SK-N-SH treated with all-trans-retinoic acid at 6 μM for 48 hours (cell line): ENCODE data around the gene PSAT1.

ENCODE experiments used
- ATAC-seq: fragments of 200-7000 bp; cut with Tn5 transposase; 3 replicates; pipeline ENCODE4 v1.9.1; 2020; ENCODE audit warnings: mild to moderate bottlenecking, moderate library complexity
- ARNTL ChIP-seq: fragments of 450-650 bp; formaldehyde crosslinking; IDR thresholded peaks from 2 replicates; pipeline ENCODE4 v1.5.0; 2020; ENCODE audit warnings: low read depth, mild to moderate bottlenecking, moderate library complexity, borderline replicate concordance
- BACH2 ChIP-seq: fragments of 250-450 bp; sonication (Bioruptor Pico); IDR thresholded peaks from 2 replicates; pipeline ENCODE4 v1.9.0; 2021; ENCODE audit warnings: mild to moderate bottlenecking, borderline replicate concordance
- CSDC2 ChIP-seq: fragments of 250-450 bp; sonication (Bioruptor Pico); IDR thresholded peaks from 2 replicates; pipeline ENCODE4 v1.5.0; 2020; ENCODE audit warnings: mild to moderate bottlenecking, moderate library complexity
- CSRNP3 ChIP-seq: fragments of 250-450 bp; sonication (Bioruptor Pico); IDR thresholded peaks from 2 replicates; pipeline ENCODE4 v1.5.1; 2021; ENCODE audit warnings: mild to moderate bottlenecking, moderate library complexity
- ESRRG ChIP-seq: fragments of 250-450 bp; sonication (Bioruptor Pico); IDR thresholded peaks from 2 replicates; pipeline ENCODE4 v1.6.1; 2021; ENCODE audit warnings: mild to moderate bottlenecking
- GLIS3 ChIP-seq: fragments of 250-450 bp; sonication (Bioruptor Pico); IDR thresholded peaks from 2 replicates; pipeline ENCODE4 v1.5.0; 2020; ENCODE audit warnings: mild to moderate bottlenecking, moderate library complexity
- ISL1 ChIP-seq: fragments of 250-450 bp; sonication (Bioruptor Pico); IDR thresholded peaks from 2 replicates; pipeline ENCODE4 v2.1.2; 2022; ENCODE audit warnings: mild to moderate bottlenecking, moderate library complexity
- OSR1 ChIP-seq: fragments of 250-450 bp; sonication (Bioruptor Pico); IDR thresholded peaks from 2 replicates; pipeline ENCODE4 v1.8.0; 2022; ENCODE audit warnings: moderate library complexity, mild to moderate bottlenecking, inconsistent platforms
- PATZ1 ChIP-seq: fragments of 250-450 bp; sonication (Bioruptor Pico); IDR thresholded peaks from 2 replicates; pipeline ENCODE4 v1.8.0; 2020; ENCODE audit warnings: mild to moderate bottlenecking, moderate library complexity, borderline replicate concordance
- RARB ChIP-seq: fragments of 250-450 bp; sonication (Bioruptor Pico); IDR thresholded peaks from 2 replicates; pipeline ENCODE4 v1.8.0; 2021; ENCODE audit warnings: mild to moderate bottlenecking, moderate library complexity
- SNAI2 ChIP-seq: fragments of 250-450 bp; sonication (Bioruptor Pico); IDR thresholded peaks from 2 replicates; pipeline ENCODE4 v1.5.0; 2020; ENCODE audit warnings: mild to moderate bottlenecking, moderate library complexity
- TCF4 ChIP-seq: fragments of 250-450 bp; sonication (Bioruptor Pico); IDR thresholded peaks from 2 replicates; pipeline ENCODE4 v1.8.0; 2021; ENCODE audit warnings: mild to moderate bottlenecking, moderate library complexity, borderline replicate concordance
- TOX ChIP-seq: fragments of 250-450 bp; sonication (Bioruptor Pico); IDR thresholded peaks from 2 replicates; pipeline ENCODE4 v1.8.0; 2021; ENCODE audit warnings: mild to moderate bottlenecking, moderate library complexity, borderline replicate concordance
- TSHZ2 ChIP-seq: fragments of 250-450 bp; sonication (Bioruptor Pico); IDR thresholded peaks from 2 replicates; pipeline ENCODE4 v1.5.0; 2020; ENCODE audit warnings: mild to moderate bottlenecking, moderate library complexity
- ZC3H10 ChIP-seq: fragments of 250-450 bp; sonication (Bioruptor Pico); IDR thresholded peaks from 2 replicates; pipeline ENCODE4 v1.5.1; 2021; ENCODE audit warnings: mild to moderate bottlenecking, moderate library complexity
- ZFP3 ChIP-seq: fragments of 250-450 bp; sonication (Bioruptor Pico); IDR thresholded peaks from 2 replicates; pipeline ENCODE4 v1.5.0; 2020; ENCODE audit warnings: mild to moderate bottlenecking, moderate library complexity
- ZFP30 ChIP-seq: fragments of 450-650 bp; formaldehyde crosslinking; IDR thresholded peaks from 2 replicates; pipeline ENCODE4 v1.5.0; 2022; ENCODE audit warnings: mild to moderate bottlenecking, moderate library complexity
- ZNF565 ChIP-seq: fragments of 450-650 bp; formaldehyde crosslinking; conservative IDR thresholded peaks from 2 replicates; pipeline ENCODE4 v1.5.0; 2020; ENCODE audit warnings: low read depth, mild to moderate bottlenecking, moderate library complexity
- ZNF70 ChIP-seq: fragments of 450-650 bp; formaldehyde crosslinking; IDR thresholded peaks from 2 replicates; pipeline ENCODE4 v1.5.0; 2020; ENCODE audit warnings: mild to moderate bottlenecking, moderate library complexity
- ZNF8 ChIP-seq: fragments of 450-650 bp; formaldehyde crosslinking; IDR thresholded peaks from 2 replicates; pipeline ENCODE4 v1.5.0; 2020; ENCODE audit warnings: mild to moderate bottlenecking, moderate library complexity
- TF ChIP-seq, protein P1 (sequence below): fragments of 250-450 bp; sonication (Bioruptor Pico); IDR thresholded peaks from 2 replicates; pipeline ENCODE4 v1.5.1; 2020; ENCODE audit warnings: low read depth, mild to moderate bottlenecking, moderate library complexity
- TF ChIP-seq, protein P2 (sequence below): fragments of 250-450 bp; sonication (Bioruptor Pico); IDR thresholded peaks from 2 replicates; pipeline ENCODE4 v1.8.0; 2021; ENCODE audit warnings: low read depth, mild to moderate bottlenecking, moderate library complexity, borderline replicate concordance

PSAT1 gene

DNA sequence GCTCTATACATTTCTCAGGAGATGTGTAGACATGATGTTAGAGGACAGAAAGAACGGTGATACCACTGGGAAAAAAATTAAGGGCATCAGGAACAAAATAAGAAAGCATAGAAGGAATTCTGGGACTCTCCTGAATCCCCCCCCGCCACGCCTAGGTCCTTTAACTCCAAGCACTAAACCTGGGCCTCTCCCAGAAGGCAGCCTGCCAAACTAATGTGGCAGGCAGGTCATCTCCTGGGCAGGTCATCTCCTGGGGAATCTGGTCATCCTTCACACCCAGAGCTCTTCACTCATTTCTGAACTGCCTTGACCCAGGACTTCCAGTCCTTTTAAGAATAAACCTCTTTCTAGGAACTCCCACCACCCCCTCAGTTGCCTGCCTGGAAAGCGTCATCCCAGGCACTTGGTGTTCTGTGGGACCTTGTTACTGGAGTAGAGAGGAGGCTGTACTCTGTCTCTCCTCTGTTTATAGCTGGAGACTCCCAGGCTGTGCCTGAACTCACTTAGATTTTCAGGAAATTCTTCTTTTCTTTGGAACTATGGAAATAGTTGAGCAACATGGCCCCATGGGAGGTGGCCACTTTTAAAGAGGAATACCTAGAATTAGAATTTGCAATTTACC, 24.1 kb downstream of the PSAT1 start:
- no peak for ATAC-seq
- TF ChIP-seq ISL1 (CRISPR knock-in tag): no peak
- TF ChIP-seq PATZ1 (CRISPR knock-in tag): no peak
- TF ChIP-seq ZFP30 (CRISPR knock-in tag): no peak
- TF ChIP-seq SNAI2 (CRISPR knock-in tag): no peak
- TF ChIP-seq GLIS3: no peak
- no peak for TF ChIP-seq TOX (CRISPR knock-in tag)
- no peak for TF ChIP-seq RARB
- TF ChIP-seq ZC3H10 (CRISPR knock-in tag): no peak
- TF ChIP-seq ZNF565 (CRISPR knock-in tag): no peak
- TF ChIP-seq TSHZ2 (CRISPR knock-in tag): no peak
- no peak for TF ChIP-seq ZNF8 (CRISPR knock-in tag)
- TF ChIP-seq CSRNP3 (CRISPR knock-in tag): no peak
- TF ChIP-seq, protein P1, sequence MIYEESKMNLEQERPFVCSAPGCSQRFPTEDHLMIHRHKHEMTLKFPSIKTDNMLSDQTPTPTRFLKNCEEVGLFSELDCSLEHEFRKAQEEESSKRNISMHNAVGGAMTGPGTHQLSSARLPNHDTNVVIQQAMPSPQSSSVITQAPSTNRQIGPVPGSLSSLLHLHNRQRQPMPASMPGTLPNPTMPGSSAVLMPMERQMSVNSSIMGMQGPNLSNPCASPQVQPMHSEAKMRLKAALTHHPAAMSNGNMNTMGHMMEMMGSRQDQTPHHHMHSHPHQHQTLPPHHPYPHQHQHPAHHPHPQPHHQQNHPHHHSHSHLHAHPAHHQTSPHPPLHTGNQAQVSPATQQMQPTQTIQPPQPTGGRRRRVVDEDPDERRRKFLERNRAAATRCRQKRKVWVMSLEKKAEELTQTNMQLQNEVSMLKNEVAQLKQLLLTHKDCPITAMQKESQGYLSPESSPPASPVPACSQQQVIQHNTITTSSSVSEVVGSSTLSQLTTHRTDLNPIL (CRISPR knock-in tag): no peak
- TF ChIP-seq, protein P2, sequence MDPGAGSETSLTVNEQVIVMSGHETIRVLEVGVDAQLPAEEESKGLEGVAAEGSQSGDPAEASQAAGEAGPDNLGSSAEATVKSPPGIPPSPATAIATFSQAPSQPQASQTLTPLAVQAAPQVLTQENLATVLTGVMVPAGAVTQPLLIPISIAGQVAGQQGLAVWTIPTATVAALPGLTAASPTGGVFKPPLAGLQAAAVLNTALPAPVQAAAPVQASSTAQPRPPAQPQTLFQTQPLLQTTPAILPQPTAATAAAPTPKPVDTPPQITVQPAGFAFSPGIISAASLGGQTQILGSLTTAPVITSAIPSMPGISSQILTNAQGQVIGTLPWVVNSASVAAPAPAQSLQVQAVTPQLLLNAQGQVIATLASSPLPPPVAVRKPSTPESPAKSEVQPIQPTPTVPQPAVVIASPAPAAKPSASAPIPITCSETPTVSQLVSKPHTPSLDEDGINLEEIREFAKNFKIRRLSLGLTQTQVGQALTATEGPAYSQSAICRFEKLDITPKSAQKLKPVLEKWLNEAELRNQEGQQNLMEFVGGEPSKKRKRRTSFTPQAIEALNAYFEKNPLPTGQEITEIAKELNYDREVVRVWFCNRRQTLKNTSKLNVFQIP (CRISPR knock-in tag): no peak
- no peak for TF ChIP-seq CSDC2 (CRISPR knock-in tag)
- no peak for TF ChIP-seq BACH2 (CRISPR knock-in tag)
- TF ChIP-seq ZFP3: no peak
- no peak for TF ChIP-seq ZNF70 (CRISPR knock-in tag)
- TF ChIP-seq TCF4: no peak
- TF ChIP-seq, all 23 proteins: peak for 0

DNA sequence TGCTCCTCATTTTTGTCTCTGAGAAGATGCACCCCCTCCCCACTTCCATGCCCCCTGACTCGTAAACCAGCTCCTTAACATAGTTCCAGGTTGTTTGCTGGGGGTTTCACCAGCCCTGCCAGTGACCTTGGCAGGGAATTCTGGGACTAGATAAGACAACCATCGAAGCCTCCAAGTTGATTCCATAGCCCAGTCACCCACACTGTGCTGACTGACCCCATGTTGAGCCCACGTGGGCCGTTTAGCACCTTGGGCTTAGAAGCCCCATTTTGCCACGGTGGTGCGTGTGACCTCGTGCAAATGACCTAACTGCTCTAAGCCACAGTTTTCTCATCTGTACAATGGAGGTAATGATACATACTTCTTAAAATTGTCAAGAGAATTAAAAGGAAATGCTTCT, 24.6 kb downstream of the PSAT1 start:
- no peak for TF ChIP-seq OSR1 (CRISPR knock-in tag)
- no peak for ATAC-seq

- no peak for ATAC-seq
- TF ChIP-seq, protein P2 (CRISPR knock-in tag): no peak
- TF ChIP-seq GLIS3 (no peak), ZNF8 (CRISPR knock-in tag) (no peak), TCF4 (no peak), TSHZ2 (CRISPR knock-in tag) (no peak), BACH2 (CRISPR knock-in tag) (no peak), ZNF565 (CRISPR knock-in tag) (no peak), ARNTL (CRISPR knock-in tag) (no peak), ESRRG (CRISPR knock-in tag) (no peak)
- TF ChIP-seq, all 23 proteins: peak for 0
Measured at GRCh38 chr9:78324068-78324650, 27.2 kb downstream of the PSAT1 start.
